HEK293 (cell line): ENCODE results near the gene SLC28A1.

Source experiments
- CTCF ChIA-PET: fragments of 350-600 bp; formaldehyde crosslinking; extraction: SDS; loops from one replicate; lab custom pipeline; 2021; ENCODE audit warnings: antibody characterized with exemption; lab: Yijun Ruan, JAX
- POLR2A ChIA-PET: fragments of 300-600 bp; formaldehyde crosslinking; extraction: SDS; loops from one replicate; lab custom pipeline; 2020; ENCODE audit warnings: antibody characterized with exemption, inconsistent platforms; lab: Yijun Ruan, JAX
- H3K27ac ChIP-seq: fragments of 200-500 bp; sonication (Bioruptor generic); 2 replicates; pipeline ENCODE4 v1.5.1; 2014; ENCODE audit warnings: low read depth, low read length, control low read depth, inconsistent platforms; ENCODE audit errors: extremely low read depth
- H3K36me3 ChIP-seq, 2 experiments: fragments of 200-500 bp in 1 of 2; sonication (Bioruptor generic) in 1 of 2; 1 replicate in 1 of 2; 2 replicates in 1 of 2; pipeline ENCODE4 v1.5.1; 2014 to 2017; ENCODE audit warnings: inconsistent platforms in 2 of 2, low read length in 2 of 2; ENCODE audit not compliant: control insufficient read depth in 2 of 2, insufficient read depth in 1 of 2
- H3K4me1 ChIP-seq: fragments of 200-500 bp; sonication (Bioruptor generic); 2 replicates; pipeline ENCODE4 v1.5.1; 2014; ENCODE audit warnings: mild to moderate bottlenecking, low read length, inconsistent platforms; ENCODE audit not compliant: control insufficient read depth, insufficient read depth
- H3K4me3 ChIP-seq: 2 replicates; pipeline ENCODE4 v1.5.1; 2011; ENCODE audit warnings: low read depth, mild to moderate bottlenecking, control low read depth, low read length, moderate library complexity
- H3K9me3 ChIP-seq: fragments of 200-500 bp; sonication (Bioruptor generic); 2 replicates; pipeline ENCODE4 v1.5.1; 2014; ENCODE audit warnings: low read depth, low read length, inconsistent platforms; ENCODE audit not compliant: control insufficient read depth, insufficient read depth
- GLI4 ChIP-seq: fragments of 450-650 bp; formaldehyde crosslinking; IDR thresholded peaks from 2 replicates; pipeline ENCODE4 v1.5.1; 2016; ENCODE audit warnings: missing biosample characterization, missing genetic modification characterization
- HOXA7 ChIP-seq: sonication (generic); formaldehyde crosslinking; IDR thresholded peaks from 2 replicates; pipeline ENCODE4 v1.8.1; 2022; ENCODE audit warnings: missing genetic modification reagents, borderline replicate concordance
- HOXD13 ChIP-seq: sonication (generic); formaldehyde crosslinking; IDR thresholded peaks from 2 replicates; pipeline ENCODE4 v1.8.0; 2022; ENCODE audit warnings: missing genetic modification reagents, borderline replicate concordance
- KLF7 ChIP-seq: fragments of 450-650 bp; formaldehyde crosslinking; IDR thresholded peaks from 2 replicates; pipeline ENCODE4 v1.5.1; 2016; ENCODE audit warnings: missing biosample characterization, missing genetic modification characterization, borderline replicate concordance
- TCF7L2 ChIP-seq: IDR thresholded peaks from 2 replicates; pipeline ENCODE4 v1.6.1; 2011; ENCODE audit warnings: low read depth, mild to moderate bottlenecking, inconsistent platforms, low read length, moderate library complexity, borderline replicate concordance
- ZBTB20 ChIP-seq: fragments of 450-650 bp; formaldehyde crosslinking; IDR thresholded peaks from 2 replicates; pipeline ENCODE4 v1.5.1; 2016; ENCODE audit warnings: missing biosample characterization, missing genetic modification characterization
- ZNF133 ChIP-seq: fragments of 450-650 bp; formaldehyde crosslinking; IDR thresholded peaks from 2 replicates; pipeline ENCODE4 v1.5.1; 2016; ENCODE audit warnings: missing biosample characterization, missing genetic modification characterization
- ZNF157 ChIP-seq: fragments of 450-650 bp; formaldehyde crosslinking; IDR thresholded peaks from 2 replicates; pipeline ENCODE4 v1.5.1; 2016; ENCODE audit warnings: missing biosample characterization, missing genetic modification characterization
- ZNF274 ChIP-seq, 2 experiments: fragments of 200-500 bp in 1 of 2; fragments of 450-650 bp in 1 of 2; sonication (Bioruptor generic) in 1 of 2; formaldehyde crosslinking in 1 of 2; IDR thresholded peaks; 2 replicates each; pipeline versions ENCODE4 v1.5.1 to v1.6.1; 2014 to 2016; ENCODE audit warnings: borderline replicate concordance in 1 of 2, inconsistent platforms in 1 of 2, low read length in 1 of 2, missing biosample characterization in 1 of 2, missing genetic modification characterization in 1 of 2
- ZNF280C ChIP-seq: fragments of 450-650 bp; formaldehyde crosslinking; IDR thresholded peaks from 2 replicates; pipeline ENCODE4 v1.5.1; 2016; ENCODE audit warnings: missing biosample characterization, missing genetic modification characterization
- ZNF426 ChIP-seq: fragments of 450-650 bp; formaldehyde crosslinking; IDR thresholded peaks from 2 replicates; pipeline ENCODE4 v1.5.1; 2017; ENCODE audit warnings: missing biosample characterization, missing genetic modification characterization, mild to moderate bottlenecking, inconsistent platforms, moderate library complexity
- ZNF544 ChIP-seq: fragments of 450-650 bp; formaldehyde crosslinking; IDR thresholded peaks from 2 replicates; pipeline ENCODE4 v1.5.0; 2017; ENCODE audit warnings: missing biosample characterization, missing genetic modification characterization
- ZNF549 ChIP-seq: fragments of 450-650 bp; IDR thresholded peaks from 2 replicates; pipeline ENCODE4 v1.5.1; 2018; ENCODE audit warnings: missing biosample characterization, missing genetic modification characterization, mild to moderate bottlenecking, inconsistent platforms, moderate library complexity
- ZNF629 ChIP-seq: fragments of 450-650 bp; formaldehyde crosslinking; IDR thresholded peaks from 2 replicates; pipeline ENCODE4 v1.5.1; 2017; ENCODE audit warnings: missing biosample characterization, missing genetic modification characterization
- ZNF664 ChIP-seq: fragments of 450-650 bp; formaldehyde crosslinking; IDR thresholded peaks from 2 replicates; pipeline ENCODE4 v1.5.1; 2016; ENCODE audit warnings: missing biosample characterization, missing genetic modification characterization
- ZNF677 ChIP-seq: fragments of 450-650 bp; IDR thresholded peaks from 2 replicates; pipeline ENCODE4 v1.5.0; 2018; ENCODE audit warnings: missing biosample characterization, mild to moderate bottlenecking, missing genetic modification characterization, moderate library complexity
- TF ChIP-seq, protein P1 (sequence below): fragments of 450-650 bp; formaldehyde crosslinking; IDR thresholded peaks from 2 replicates; pipeline ENCODE4 v1.5.1; 2016; ENCODE audit warnings: missing biosample characterization, missing genetic modification characterization

SLC28A1 gene

DNA sequence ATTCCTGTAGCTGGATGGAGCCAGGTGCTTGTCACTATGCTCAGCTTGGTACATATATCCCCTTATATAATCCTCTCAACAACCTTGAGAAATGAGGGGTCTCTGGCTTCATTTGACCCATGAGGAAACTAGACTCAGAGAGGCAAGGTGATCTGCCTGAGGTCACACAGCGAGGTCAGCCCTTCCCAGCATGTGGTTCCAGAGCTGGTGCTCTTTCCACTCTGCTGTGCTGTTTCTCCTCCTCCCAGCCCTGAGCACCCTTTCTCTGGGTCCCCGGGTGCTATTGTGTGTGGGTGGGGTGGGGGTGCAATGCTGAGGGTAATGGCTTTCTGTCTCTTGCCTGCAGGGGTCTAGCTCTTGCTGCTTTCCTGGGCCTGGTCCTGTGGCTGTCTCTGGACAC lies 19.3 kb downstream of the SLC28A1 start:
- Histone ChIP-seq H3K27ac (no peak overlapping the region), H3K4me1 (peaks cover 2% of the 10 kb centered on the region; the same call in 1 of the 2 replicates), H3K9me3 (no peaks in the 10 kb centered on the region), H3K4me3 (no peak overlapping the region)
- TF ChIP-seq ZNF133 (tag by site-specific recombination): no peak
- TF ChIP-seq HOXA7 (CRISPR knock-in tag): no peak
- TF ChIP-seq, all 188 proteins: peak for 0
- no peaks in the 10 kb centered on the region for H3K36me3 ChIP-seq
- CTCF ChIA-PET: interaction anchor here (0.9 kb wide), 1 partner anchor 25 kb away, joined by 5 read pairs; no protein-coding TSS in a partner anchor
- POLR2A ChIA-PET: interaction anchor here (1.2 kb wide), 1 partner anchor 8 kb away, joined by 3 read pairs; no protein-coding TSS in a partner anchor

DNA sequence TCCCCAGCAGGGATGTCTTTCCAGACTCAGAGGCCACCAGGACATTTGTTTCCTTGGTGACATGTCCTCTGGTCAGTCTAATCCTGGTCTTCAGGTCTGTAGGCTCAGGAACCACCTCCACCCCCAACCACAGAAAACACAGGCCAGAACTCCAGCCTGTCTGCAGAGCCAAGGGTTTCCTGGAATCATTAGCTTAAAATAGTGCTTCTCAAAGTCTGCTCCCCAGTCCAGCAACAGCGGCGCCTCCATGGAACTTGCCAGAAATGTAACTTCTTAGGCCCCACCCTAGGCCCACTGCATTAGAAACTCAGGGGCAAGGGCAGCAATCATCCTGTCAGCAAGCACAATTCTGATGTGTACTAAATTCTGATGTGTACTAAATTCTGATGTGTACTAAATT lies 20.0 kb downstream of the SLC28A1 start:
- ChIA-PET CTCF (interaction anchor here (0.5 to 0.9 kb wide), 2 partner anchors 24 to 49 kb away, joined by 3 to 5 read pairs; no protein-coding TSS in a partner anchor), POLR2A (no interaction called here)
- Histone ChIP-seq H3K9me3 (no peaks in the 10 kb centered on the region), H3K4me3 (no peak overlapping the region), H3K36me3 (no peaks in the 10 kb centered on the region), H3K4me1 (peaks cover 2% of the 10 kb centered on the region; the same call in 1 of the 2 replicates), H3K27ac (no peak overlapping the region)
- TF ChIP-seq, protein P1, sequence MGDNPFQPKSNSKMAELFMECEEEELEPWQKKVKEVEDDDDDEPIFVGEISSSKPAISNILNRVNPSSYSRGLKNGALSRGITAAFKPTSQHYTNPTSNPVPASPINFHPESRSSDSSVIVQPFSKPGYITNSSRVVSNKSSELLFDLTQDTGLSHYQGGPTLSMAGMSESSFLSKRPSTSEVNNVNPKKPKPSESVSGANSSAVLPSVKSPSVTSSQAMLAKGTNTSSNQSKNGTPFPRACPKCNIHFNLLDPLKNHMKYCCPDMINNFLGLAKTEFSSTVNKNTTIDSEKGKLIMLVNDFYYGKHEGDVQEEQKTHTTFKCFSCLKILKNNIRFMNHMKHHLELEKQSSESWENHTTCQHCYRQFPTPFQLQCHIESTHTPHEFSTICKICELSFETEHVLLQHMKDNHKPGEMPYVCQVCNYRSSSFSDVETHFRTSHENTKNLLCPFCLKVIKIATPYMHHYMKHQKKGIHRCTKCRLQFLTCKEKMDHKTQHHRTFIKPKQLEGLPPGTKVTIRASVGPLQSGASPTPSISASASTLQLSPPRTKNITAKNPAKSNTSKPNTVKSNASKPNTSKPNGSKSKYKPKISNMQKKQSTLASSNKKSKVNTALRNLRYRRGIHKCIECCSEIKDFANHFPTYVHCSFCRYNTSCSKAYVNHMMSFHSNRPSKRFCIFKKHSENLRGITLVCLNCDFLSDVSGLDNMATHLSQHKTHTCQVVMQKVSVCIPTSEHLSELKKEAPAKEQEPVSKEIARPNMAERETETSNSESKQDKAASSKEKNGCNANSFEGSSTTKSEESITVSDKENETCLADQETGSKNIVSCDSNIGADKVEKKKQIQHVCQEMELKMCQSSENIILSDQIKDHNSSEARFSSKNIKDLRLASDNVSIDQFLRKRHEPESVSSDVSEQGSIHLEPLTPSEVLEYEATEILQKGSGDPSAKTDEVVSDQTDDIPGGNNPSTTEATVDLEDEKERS (tag by site-specific recombination): no peak
- TF ChIP-seq ZNF677 (no peak), HOXD13 (no peak), ZNF157 (no peak), GLI4 (no peak), ZNF544 (tag by site-specific recombination) (no peak), ZNF274 (IDR thresholded peaks at IDR 0.05; ENCODE audit: low read length) (no peak), ZNF274 (tag by site-specific recombination; IDR thresholded peaks at IDR 0.05; ENCODE audit: borderline replicate concordance) (no peak), ZNF426 (no peak), ZNF629 (no peak), KLF7 (tag by site-specific recombination) (no peak), TCF7L2 (no peak), ZBTB20 (tag by site-specific recombination) (no peak), ZNF280C (tag by site-specific recombination) (no peak), ZNF549 (no peak), ZNF664 (no peak)
